Nasal cavity respiratory epithelium epithelial cell of viscerocranial mucosa (primary cell): ENCODE results near the gene HTATSF1. TPM values are rescaled to one million over a fixed set of nuclear protein-coding genes. Genes with fewer than 3 reads are reported as not detected.

Source experiments
- total RNA-seq: library from RNA; depleted of rRNA; stranded (reverse); fragments of >200 nt; gene quantifications from 2 replicates; pipeline ENCODE4 v1.2.3, GENCODE V29; 2014

Gene HTATSF1
- total RNA-seq: 48.9 and 53.0 TPM in 2 replicates

GRCh38 chrX:136497556-136498052 is at the start of gene HTATSF1:
Gene HTATSF1 (plus strand): TSS chrX:136497592. CDS start chrX:136497685, 93 bp downstream.

GRCh38 chrX:136487647-136488046 is 9.7 kb upstream of the HTATSF1 start, which contains the start of gene BRS3:
Gene BRS3 (plus strand): TSS chrX:136487947. CDS start chrX:136488115, 168 bp downstream.

GRCh38 chrX:136531951-136532350 is 34.6 kb downstream of the HTATSF1 start, which contains the start of gene VGLL1:
Gene VGLL1 (plus strand): TSS chrX:136532215. CDS start chrX:136536021, 3,806 bp downstream.

Other genes starting within 250 kb of the HTATSF1 start
- gene MAP7D3, start 246.2 kb upstream of the HTATSF1 start, total RNA-seq: 6.8 and 11.0 TPM in 2 replicates
- not detected in 2 replicates for gene ADGRG4, start 196.6 kb upstream of the HTATSF1 start, total RNA-seq
- gene BRS3, start 9.6 kb upstream of the HTATSF1 start, total RNA-seq: not detected in 2 replicates
- 1.7 and 2.2 TPM in 2 replicates for gene VGLL1, start 34.6 kb downstream of the HTATSF1 start, total RNA-seq
- gene CD40LG, start 150.6 kb downstream of the HTATSF1 start, total RNA-seq: not detected in 2 replicates